SK-N-SH (cell line): ENCODE data around the gene PANX2. TPM values are rescaled to one million over a fixed set of nuclear protein-coding genes. Genes with fewer than 3 reads are reported as not detected.

Experiments used
- CTCF ChIA-PET: fragments of 300-600, 350-600 bp; formaldehyde crosslinking; extraction: SDS; loops from one replicate; lab custom pipeline; 2021; lab: Yijun Ruan, JAX
- POLR2A ChIA-PET: fragments of 350-600 bp; sonication (Branson Sonifier 250); formaldehyde crosslinking; extraction: SDS; loops from one replicate; lab custom pipeline; 2020; ENCODE audit warnings: antibody characterized with exemption, inconsistent platforms; lab: Yijun Ruan, JAX
- DNase-seq: peaks from one replicate; pipeline ENCODE4 v3.0.0; 2012
- H2AFZ ChIP-seq: fragments of 200-600 bp; sonication (generic); 2 replicates; pipeline ENCODE4 v1.8.1; 2016; ENCODE audit warnings: antibody characterized with exemption, mild to moderate bottlenecking, low read depth
- H3F3A ChIP-seq: fragments of 200-600 bp; sonication (generic); replicated peaks from 2 replicates; pipeline ENCODE3; 2016; ENCODE audit warnings: antibody characterized with exemption, mild to moderate bottlenecking; ENCODE audit not compliant: insufficient read depth
- H3K27ac ChIP-seq, 2 experiments: fragments of 200-500 bp in 1 of 2; fragments of 200-600 bp in 1 of 2; sonication (Bioruptor generic) in 1 of 2; sonication (generic), shearing (Covaris generic) in 1 of 2; 2 replicates each; pipeline versions ENCODE4 v1.5.1 to v1.6.1; 2014 to 2016; ENCODE audit warnings: low read depth in 2 of 2, inconsistent platforms in 1 of 2, low read length in 1 of 2, mild to moderate bottlenecking in 1 of 2, mixed read lengths in 1 of 2
- H3K27me3 ChIP-seq: fragments of 200-600 bp; sonication (generic), shearing (Covaris generic); 2 replicates; pipeline ENCODE4 v1.6.1; 2016; ENCODE audit warnings: mixed run types; ENCODE audit not compliant: insufficient read depth
- H3K36me3 ChIP-seq, 2 experiments: fragments of 200-500 bp in 1 of 2; fragments of 200-600 bp in 1 of 2; sonication (Bioruptor generic) in 1 of 2; sonication (generic) in 1 of 2; replicated peaks in 1 of 2; 2 replicates each; pipeline versions ENCODE3 to v1.5.1; 2014 to 2016; ENCODE audit warnings: low read length in 1 of 2, mild to moderate bottlenecking in 1 of 2; ENCODE audit not compliant: insufficient read depth in 2 of 2, control insufficient read depth in 1 of 2
- H3K4me1 ChIP-seq, 2 experiments: fragments of 200-500 bp in 1 of 2; fragments of 200-600 bp in 1 of 2; sonication (Bioruptor generic) in 1 of 2; sonication (generic), shearing (Covaris generic) in 1 of 2; 2 replicates each; pipeline versions ENCODE4 v1.5.1 to v1.6.1; 2014 to 2016; ENCODE audit warnings: low read depth in 1 of 2, low read length in 1 of 2, mixed run types in 1 of 2; ENCODE audit not compliant: insufficient read depth in 2 of 2, control insufficient read depth in 1 of 2
- H3K4me2 ChIP-seq: fragments of 200-600 bp; sonication (generic), shearing (Covaris generic); 2 replicates; pipeline ENCODE4 v1.6.1; 2017; ENCODE audit warnings: mixed run types
- H3K4me3 ChIP-seq, 2 experiments: fragments of 200-500 bp in 1 of 2; fragments of 200-600 bp in 1 of 2; sonication (Bioruptor generic) in 1 of 2; sonication (generic), shearing (Covaris generic) in 1 of 2; 2 replicates each; pipeline versions ENCODE4 v1.5.1 to v1.8.1; 2014 to 2016; ENCODE audit warnings: low read depth in 2 of 2, inconsistent platforms in 1 of 2, low read length in 1 of 2, mild to moderate bottlenecking in 1 of 2, mixed read lengths in 1 of 2, moderate library complexity in 1 of 2
- H3K79me2 ChIP-seq: fragments of 200-600 bp; sonication (generic); 2 replicates; pipeline ENCODE4 v1.8.1; 2017; ENCODE audit warnings: mild to moderate bottlenecking; ENCODE audit not compliant: insufficient read depth
- H3K9ac ChIP-seq: fragments of 200-600 bp; sonication (generic); 2 replicates; pipeline ENCODE4 v1.6.1; 2017; ENCODE audit warnings: mixed run types
- H3K9me2 ChIP-seq: fragments of 200-600 bp; sonication (generic); 2 replicates; pipeline ENCODE4 v1.6.1; 2017; ENCODE audit warnings: mixed run types
- H3K9me3 ChIP-seq: fragments of 200-600 bp; sonication (generic); 2 replicates; pipeline ENCODE4 v1.6.1; 2017; ENCODE audit warnings: mixed run types, mild to moderate bottlenecking, moderate library complexity
- H4K20me1 ChIP-seq: fragments of 200-600 bp; sonication (generic); 2 replicates; pipeline ENCODE4 v1.6.1; 2017; ENCODE audit warnings: mild to moderate bottlenecking, mixed run types; ENCODE audit not compliant: insufficient read depth
- ELF1 ChIP-seq: IDR thresholded peaks from 2 replicates; pipeline ENCODE4 v1.4.0; 2012
- EP300 ChIP-seq, 2 experiments: IDR thresholded peaks; 2 replicates each; pipeline versions ENCODE4 v1.4.0 to v1.6.1; 2012; ENCODE audit warnings: borderline replicate concordance in 1 of 2, low read depth in 1 of 2, low read length in 1 of 2
- FOXJ3 ChIP-seq: sonication (generic); formaldehyde crosslinking; IDR thresholded peaks from 2 replicates; pipeline ENCODE4 v1.5.1; 2020; ENCODE audit warnings: mild to moderate bottlenecking, missing genetic modification reagents
- JUND ChIP-seq: IDR thresholded peaks from 2 replicates; pipeline ENCODE4 v1.4.0; 2012
- MEF2A ChIP-seq: IDR thresholded peaks from 2 replicates; pipeline ENCODE4 v1.4.0; 2012; ENCODE audit warnings: low read depth, borderline replicate concordance
- MXI1 ChIP-seq: IDR thresholded peaks from 2 replicates; pipeline ENCODE4 v1.6.1; 2012; ENCODE audit warnings: mild to moderate bottlenecking, low read depth, low read length, improper control_type of control experiment
- NRF1 ChIP-seq: IDR thresholded peaks from 2 replicates; pipeline ENCODE4 v1.6.1; 2012; ENCODE audit warnings: low read depth, mild to moderate bottlenecking, low read length
- RAD21 ChIP-seq: IDR thresholded peaks from 2 replicates; pipeline ENCODE4 v1.6.1; 2012; ENCODE audit warnings: mild to moderate bottlenecking, low read length
- RCOR1 ChIP-seq: fragments of 150-350 bp; IDR thresholded peaks from 2 replicates; pipeline ENCODE4 v1.6.1; 2017; ENCODE audit warnings: antibody characterized with exemption, low read length
- RFX5 ChIP-seq: IDR thresholded peaks from 2 replicates; pipeline ENCODE4 v1.6.1; 2012; ENCODE audit warnings: mild to moderate bottlenecking, improper control_type of control experiment, low read length
- RXRA ChIP-seq: IDR thresholded peaks from 2 replicates; pipeline ENCODE4 v1.4.0; 2012; ENCODE audit warnings: low read depth, mild to moderate bottlenecking, borderline replicate concordance
- SMC3 ChIP-seq: IDR thresholded peaks from 2 replicates; pipeline ENCODE4 v1.6.1; 2012; ENCODE audit warnings: low read depth, low read length, improper control_type of control experiment
- TAF1 ChIP-seq: IDR thresholded peaks from 2 replicates; pipeline ENCODE4 v1.6.1; 2012; ENCODE audit warnings: low read depth, mild to moderate bottlenecking, low read length, moderate library complexity, borderline replicate concordance
- TEAD4 ChIP-seq: IDR thresholded peaks from 2 replicates; pipeline ENCODE4 v1.4.0; 2012; ENCODE audit warnings: mild to moderate bottlenecking, borderline replicate concordance; ENCODE audit not compliant: insufficient read depth
- YY1 ChIP-seq: IDR thresholded peaks from 2 replicates; pipeline ENCODE4 v1.4.0; 2012; ENCODE audit warnings: low read depth, mild to moderate bottlenecking
- WGBS: methylation state at CpG from one replicate; pipeline ENCODE4 v1.1.6; 2017; ENCODE audit warnings: low lambda C conversion rate; 5-methylcytosine and 5-hydroxymethylcytosine counted together
- polyA plus RNA-seq, 3 experiments: library from polyadenylated mRNA; depleted of rRNA; stranded (reverse); fragments of >200 nt; gene quantifications; 2 replicates each; pipeline ENCODE4 v1.2.3, GENCODE V29; 2012
- TF ChIP-seq, protein P1 (sequence below): fragments of 200-600 bp; sonication (generic); IDR thresholded peaks from 2 replicates; pipeline ENCODE4 v1.6.1; 2017; ENCODE audit warnings: antibody characterized with exemption, mild to moderate bottlenecking, moderate library complexity
- TF ChIP-seq, protein P2 (sequence below): IDR thresholded peaks from 2 replicates; pipeline ENCODE4 v1.4.0; 2012; ENCODE audit warnings: low read depth
- TF ChIP-seq, protein P3 (sequence below): IDR thresholded peaks from 2 replicates; pipeline ENCODE4 v1.6.1; 2012; ENCODE audit warnings: mild to moderate bottlenecking, low read depth, low read length, moderate library complexity
- TF ChIP-seq, protein P4 (sequence below): IDR thresholded peaks from 2 replicates; pipeline ENCODE4 v1.4.0; 2012; ENCODE audit warnings: low read depth, borderline replicate concordance
- TF ChIP-seq, protein P5 (sequence below): IDR thresholded peaks from 2 replicates; pipeline ENCODE4; 2012

Gene PANX2
- polyA plus RNA-seq, 1 of the 3 experiments (the other 2 are of a cell fraction), result 2.4 TPM

DNA sequence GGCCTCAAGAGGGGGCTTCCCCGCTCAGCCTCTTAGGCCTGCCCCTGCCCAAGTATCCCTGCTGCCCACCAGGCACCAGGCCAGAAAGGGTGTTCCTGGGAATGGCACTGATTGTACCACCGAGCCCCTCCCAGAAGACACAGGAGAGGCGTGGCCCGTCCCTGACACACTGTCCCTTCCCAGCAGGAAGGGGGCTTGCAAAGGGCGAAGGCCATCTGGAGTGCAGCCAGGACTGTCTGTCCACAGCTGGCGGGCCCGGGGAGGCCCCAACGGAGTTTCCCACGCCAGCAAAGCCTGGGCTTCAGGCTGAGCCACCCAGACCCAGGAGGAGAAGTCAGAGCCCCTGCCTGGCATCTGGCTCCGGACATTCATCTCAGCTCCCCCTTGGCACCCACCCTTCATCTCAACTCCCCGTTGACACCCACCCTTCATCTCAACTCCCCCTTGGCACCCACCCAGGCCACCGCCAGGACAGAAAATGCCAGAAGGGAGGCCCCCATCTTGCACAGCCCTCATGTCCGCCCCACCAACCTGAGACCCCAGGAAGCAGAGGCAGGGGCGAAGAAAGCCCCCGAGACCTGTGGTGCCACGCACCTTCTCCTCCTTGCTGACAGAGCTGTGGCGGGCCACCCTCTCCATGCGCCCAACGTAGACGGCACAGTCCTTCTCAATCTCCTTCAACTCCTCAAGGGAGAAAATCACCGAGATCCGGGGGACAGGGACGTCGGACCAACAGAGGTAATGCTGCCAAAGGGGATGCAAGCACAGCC lies 54.9 kb downstream of the PANX2 start (continued):
- TF ChIP-seq, protein P1, sequence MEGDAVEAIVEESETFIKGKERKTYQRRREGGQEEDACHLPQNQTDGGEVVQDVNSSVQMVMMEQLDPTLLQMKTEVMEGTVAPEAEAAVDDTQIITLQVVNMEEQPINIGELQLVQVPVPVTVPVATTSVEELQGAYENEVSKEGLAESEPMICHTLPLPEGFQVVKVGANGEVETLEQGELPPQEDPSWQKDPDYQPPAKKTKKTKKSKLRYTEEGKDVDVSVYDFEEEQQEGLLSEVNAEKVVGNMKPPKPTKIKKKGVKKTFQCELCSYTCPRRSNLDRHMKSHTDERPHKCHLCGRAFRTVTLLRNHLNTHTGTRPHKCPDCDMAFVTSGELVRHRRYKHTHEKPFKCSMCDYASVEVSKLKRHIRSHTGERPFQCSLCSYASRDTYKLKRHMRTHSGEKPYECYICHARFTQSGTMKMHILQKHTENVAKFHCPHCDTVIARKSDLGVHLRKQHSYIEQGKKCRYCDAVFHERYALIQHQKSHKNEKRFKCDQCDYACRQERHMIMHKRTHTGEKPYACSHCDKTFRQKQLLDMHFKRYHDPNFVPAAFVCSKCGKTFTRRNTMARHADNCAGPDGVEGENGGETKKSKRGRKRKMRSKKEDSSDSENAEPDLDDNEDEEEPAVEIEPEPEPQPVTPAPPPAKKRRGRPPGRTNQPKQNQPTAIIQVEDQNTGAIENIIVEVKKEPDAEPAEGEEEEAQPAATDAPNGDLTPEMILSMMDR, result no peak
- no peak for TF ChIP-seq RXRA
- TF ChIP-seq, protein P2, sequence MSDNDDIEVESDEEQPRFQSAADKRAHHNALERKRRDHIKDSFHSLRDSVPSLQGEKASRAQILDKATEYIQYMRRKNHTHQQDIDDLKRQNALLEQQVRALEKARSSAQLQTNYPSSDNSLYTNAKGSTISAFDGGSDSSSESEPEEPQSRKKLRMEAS, result no peak
- TF ChIP-seq RCOR1, result no peak
- no peak for TF ChIP-seq MEF2A
- no peak for TF ChIP-seq TEAD4

DNA sequence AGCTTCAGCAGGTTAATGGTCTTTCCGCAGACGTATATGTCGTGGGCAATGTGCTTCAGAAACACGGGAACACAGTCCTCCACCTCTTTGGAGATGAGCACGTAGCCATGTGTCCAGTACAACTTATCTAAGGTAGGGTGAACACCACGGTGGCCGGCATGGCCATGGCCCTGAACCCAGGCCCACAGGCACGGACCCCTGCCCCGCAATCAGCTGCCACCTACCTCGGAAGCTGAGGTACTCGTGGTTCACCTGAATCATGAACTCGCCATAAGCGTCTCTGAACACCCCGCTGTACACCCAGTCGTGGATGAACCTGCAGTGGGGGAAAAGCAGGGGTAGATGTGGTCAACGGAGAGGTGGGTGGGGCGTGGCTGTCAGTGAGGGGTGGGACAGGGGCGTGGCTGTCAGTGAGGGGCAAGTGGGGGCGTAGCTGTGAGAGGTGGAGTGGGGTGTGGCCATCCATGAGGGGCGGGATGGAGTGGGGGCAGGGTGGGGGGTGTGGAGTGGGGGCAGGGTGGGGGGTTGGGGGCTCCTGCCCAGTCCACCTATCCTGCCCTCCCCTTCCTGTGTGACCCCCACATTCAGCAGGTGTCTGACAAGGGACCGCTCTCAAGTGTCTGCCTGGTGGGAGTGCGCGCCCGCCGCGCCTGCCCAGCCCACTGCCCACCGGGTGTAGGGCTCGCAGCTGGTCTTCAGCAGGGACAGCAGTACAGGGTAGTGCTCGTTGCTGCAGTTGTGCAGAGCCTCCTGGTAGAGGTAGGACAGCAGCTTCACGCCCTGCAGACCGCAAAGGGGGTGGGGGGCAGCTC lies 55.7 kb downstream of the PANX2 start:
- no peak overlapping the region for H2AFZ ChIP-seq
- H3K9ac ChIP-seq, result no peak overlapping the region
- no peaks in the 10 kb centered on the region for H3K9me3 ChIP-seq
- H3K9me2 ChIP-seq, result no peaks in the 10 kb centered on the region
- no peaks in the 10 kb centered on the region for H3F3A ChIP-seq
- peaks cover 0 to 42% of the 10 kb centered on the region in 2 experiments for H3K36me3 ChIP-seq
- H3K79me2 ChIP-seq, result peaks cover 11% of the 10 kb centered on the region; the same call in 1 of the 2 replicates
- no peak overlapping the region for H3K4me2 ChIP-seq
- WGBS, result 97% methylated on average over 26 of the region's 31 CpGs
- ChIA-PET POLR2A (interaction anchor here (0.6 kb wide), 1 partner anchor 920 kb away, joined by 4 read pairs; no protein-coding TSS in a partner anchor), CTCF (interaction anchor here (0.6 to 1.4 kb wide), 4 partner anchors 11 to 77 kb away, joined by 3 to 5 read pairs (median 3); no protein-coding TSS in a partner anchor)
- no peaks in the 10 kb centered on the region for H4K20me1 ChIP-seq
- no peaks in the 10 kb centered on the region for H3K4me1 ChIP-seq
- no peak for DNase-seq
- H3K27me3 ChIP-seq, result no peaks in the 10 kb centered on the region
- no peak overlapping the region for H3K4me3 ChIP-seq
- no peak overlapping the region for H3K27ac ChIP-seq
- no peak for TF ChIP-seq FOXJ3
- TF ChIP-seq, protein P3, sequence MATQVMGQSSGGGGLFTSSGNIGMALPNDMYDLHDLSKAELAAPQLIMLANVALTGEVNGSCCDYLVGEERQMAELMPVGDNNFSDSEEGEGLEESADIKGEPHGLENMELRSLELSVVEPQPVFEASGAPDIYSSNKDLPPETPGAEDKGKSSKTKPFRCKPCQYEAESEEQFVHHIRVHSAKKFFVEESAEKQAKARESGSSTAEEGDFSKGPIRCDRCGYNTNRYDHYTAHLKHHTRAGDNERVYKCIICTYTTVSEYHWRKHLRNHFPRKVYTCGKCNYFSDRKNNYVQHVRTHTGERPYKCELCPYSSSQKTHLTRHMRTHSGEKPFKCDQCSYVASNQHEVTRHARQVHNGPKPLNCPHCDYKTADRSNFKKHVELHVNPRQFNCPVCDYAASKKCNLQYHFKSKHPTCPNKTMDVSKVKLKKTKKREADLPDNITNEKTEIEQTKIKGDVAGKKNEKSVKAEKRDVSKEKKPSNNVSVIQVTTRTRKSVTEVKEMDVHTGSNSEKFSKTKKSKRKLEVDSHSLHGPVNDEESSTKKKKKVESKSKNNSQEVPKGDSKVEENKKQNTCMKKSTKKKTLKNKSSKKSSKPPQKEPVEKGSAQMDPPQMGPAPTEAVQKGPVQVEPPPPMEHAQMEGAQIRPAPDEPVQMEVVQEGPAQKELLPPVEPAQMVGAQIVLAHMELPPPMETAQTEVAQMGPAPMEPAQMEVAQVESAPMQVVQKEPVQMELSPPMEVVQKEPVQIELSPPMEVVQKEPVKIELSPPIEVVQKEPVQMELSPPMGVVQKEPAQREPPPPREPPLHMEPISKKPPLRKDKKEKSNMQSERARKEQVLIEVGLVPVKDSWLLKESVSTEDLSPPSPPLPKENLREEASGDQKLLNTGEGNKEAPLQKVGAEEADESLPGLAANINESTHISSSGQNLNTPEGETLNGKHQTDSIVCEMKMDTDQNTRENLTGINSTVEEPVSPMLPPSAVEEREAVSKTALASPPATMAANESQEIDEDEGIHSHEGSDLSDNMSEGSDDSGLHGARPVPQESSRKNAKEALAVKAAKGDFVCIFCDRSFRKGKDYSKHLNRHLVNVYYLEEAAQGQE, result no peak
- TF ChIP-seq, protein P4, sequence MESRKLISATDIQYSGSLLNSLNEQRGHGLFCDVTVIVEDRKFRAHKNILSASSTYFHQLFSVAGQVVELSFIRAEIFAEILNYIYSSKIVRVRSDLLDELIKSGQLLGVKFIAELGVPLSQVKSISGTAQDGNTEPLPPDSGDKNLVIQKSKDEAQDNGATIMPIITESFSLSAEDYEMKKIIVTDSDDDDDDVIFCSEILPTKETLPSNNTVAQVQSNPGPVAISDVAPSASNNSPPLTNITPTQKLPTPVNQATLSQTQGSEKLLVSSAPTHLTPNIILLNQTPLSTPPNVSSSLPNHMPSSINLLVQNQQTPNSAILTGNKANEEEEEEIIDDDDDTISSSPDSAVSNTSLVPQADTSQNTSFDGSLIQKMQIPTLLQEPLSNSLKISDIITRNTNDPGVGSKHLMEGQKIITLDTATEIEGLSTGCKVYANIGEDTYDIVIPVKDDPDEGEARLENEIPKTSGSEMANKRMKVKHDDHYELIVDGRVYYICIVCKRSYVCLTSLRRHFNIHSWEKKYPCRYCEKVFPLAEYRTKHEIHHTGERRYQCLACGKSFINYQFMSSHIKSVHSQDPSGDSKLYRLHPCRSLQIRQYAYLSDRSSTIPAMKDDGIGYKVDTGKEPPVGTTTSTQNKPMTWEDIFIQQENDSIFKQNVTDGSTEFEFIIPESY, result no peak
- TF ChIP-seq EP300 (IDR thresholded peaks at IDR 0.05; ENCODE audit: borderline replicate concordance in 1 of 2, low read depth in 1 of 2, low read length in 1 of 2), result no peak
- TF ChIP-seq MXI1, result no peak
- TF ChIP-seq RFX5, result no peak
- TF ChIP-seq, protein P5, sequence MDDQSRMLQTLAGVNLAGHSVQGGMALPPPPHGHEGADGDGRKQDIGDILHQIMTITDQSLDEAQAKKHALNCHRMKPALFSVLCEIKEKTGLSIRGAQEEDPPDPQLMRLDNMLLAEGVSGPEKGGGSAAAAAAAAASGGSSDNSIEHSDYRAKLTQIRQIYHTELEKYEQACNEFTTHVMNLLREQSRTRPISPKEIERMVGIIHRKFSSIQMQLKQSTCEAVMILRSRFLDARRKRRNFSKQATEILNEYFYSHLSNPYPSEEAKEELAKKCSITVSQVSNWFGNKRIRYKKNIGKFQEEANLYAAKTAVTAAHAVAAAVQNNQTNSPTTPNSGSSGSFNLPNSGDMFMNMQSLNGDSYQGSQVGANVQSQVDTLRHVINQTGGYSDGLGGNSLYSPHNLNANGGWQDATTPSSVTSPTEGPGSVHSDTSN, result no peak
- TF ChIP-seq TAF1, result no peak
- no peak for TF ChIP-seq SMC3
- no peak for TF ChIP-seq YY1
- TF ChIP-seq JUND, result no peak
- no peak for TF ChIP-seq ELF1
- TF ChIP-seq RAD21, result no peak
- TF ChIP-seq NRF1, result no peak
- TF ChIP-seq, all 33 proteins: peak for 0
